OCI-LY3 (cell line): Measurements from ENCODE around the gene TAF1A.

Source experiments
- H2AFZ ChIP-seq: fragments of 200-600, 300-600 bp; shearing (Covaris generic); 2 replicates; pipeline ENCODE4 v1.6.0; 2014; ENCODE audit warnings: antibody characterized with exemption, low read depth, low read length
- H3K27ac ChIP-seq: fragments of 200-600, 300-600 bp; sonication (generic); 2 replicates; pipeline ENCODE4 v1.5.1; 2014; ENCODE audit warnings: mild to moderate bottlenecking, low read length, moderate library complexity, mixed read lengths
- H3K27me3 ChIP-seq: fragments of 200-600, 300-600 bp; sonication (generic); 2 replicates; pipeline ENCODE4 v1.6.1; 2014; ENCODE audit warnings: low read depth, low read length, mixed read lengths
- H3K36me3 ChIP-seq: fragments of 200-600, 300-600 bp; sonication (generic); replicated peaks from 2 replicates; pipeline ENCODE3; 2014; ENCODE audit warnings: low read depth, low read length, mixed read lengths
- H3K4me1 ChIP-seq: fragments of 300-600, 200-600 bp; sonication (generic); 2 replicates; pipeline ENCODE4 v1.6.1; 2014; ENCODE audit warnings: low read length, mixed read lengths
- H3K4me2 ChIP-seq: fragments of 200-600, 300-600 bp; sonication (generic); 2 replicates; pipeline ENCODE4 v1.6.1; 2014; ENCODE audit warnings: low read length, mixed read lengths
- H3K4me3 ChIP-seq: fragments of 300-600, 200-600 bp; sonication (generic); 2 replicates; pipeline ENCODE4 v1.5.1; 2014; ENCODE audit warnings: antibody characterized with exemption, mild to moderate bottlenecking, low read length, moderate library complexity
- H3K79me2 ChIP-seq: fragments of 300-600, 200-600 bp; shearing (Covaris generic); 2 replicates; pipeline ENCODE4 v1.6.1; 2014; ENCODE audit warnings: mild to moderate bottlenecking, low read length, mixed read lengths
- H3K9ac ChIP-seq: fragments of 300-600, 200-600 bp; shearing (Covaris generic); 2 replicates; pipeline ENCODE4 v1.6.0; 2014; ENCODE audit warnings: mild to moderate bottlenecking, low read length, moderate library complexity
- H3K9me3 ChIP-seq: fragments of 200-600, 300-600 bp; shearing (Covaris generic); 2 replicates; pipeline ENCODE4 v1.6.1; 2014; ENCODE audit warnings: low read length, mixed read lengths; ENCODE audit not compliant: insufficient read depth
- H4K20me1 ChIP-seq: fragments of 200-600, 300-600 bp; sonication (generic); 2 replicates; pipeline ENCODE4 v1.6.1; 2016; ENCODE audit warnings: low read length, mixed read lengths; ENCODE audit not compliant: insufficient read depth
- EZH2phosphoT487 ChIP-seq: fragments of 200-600 bp; shearing (Covaris generic); IDR thresholded peaks from 2 replicates; pipeline ENCODE4 v1.6.1; 2018; ENCODE audit warnings: antibody characterized with exemption, mixed run types, low read depth
- TF ChIP-seq, protein P1 (sequence below): fragments of 200-600, 300-600 bp; sonication (generic); IDR thresholded peaks from 2 replicates; pipeline ENCODE4 v1.5.1; 2014; ENCODE audit warnings: antibody characterized with exemption, low read length, low read depth

Gene TAF1A

DNA sequence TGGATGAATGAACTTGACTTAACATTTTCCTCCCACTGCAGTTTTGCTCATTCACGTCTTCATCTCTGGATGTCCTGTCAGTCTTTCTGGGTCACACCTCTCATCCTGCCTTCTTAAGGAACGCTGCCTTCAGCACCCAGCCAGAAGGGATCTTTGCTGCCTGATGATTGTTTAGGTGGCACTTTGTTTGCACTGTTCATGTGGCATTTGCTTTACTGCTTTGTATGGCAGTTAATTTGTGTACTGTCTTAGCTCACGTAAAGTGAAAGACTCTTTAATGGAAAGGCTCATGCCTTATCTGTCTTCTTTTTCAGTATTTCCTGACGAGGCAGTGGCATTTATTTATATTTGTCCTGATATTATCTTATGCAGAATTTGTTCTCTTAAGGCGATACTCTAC, 33.0 kb upstream of the TAF1A start:
- Histone ChIP-seq H2AFZ (no peak overlapping the region), H3K79me2 (peaks cover 25% of the 10 kb centered on the region), H3K9ac (no peak overlapping the region), H3K4me2 (no peak overlapping the region), H3K9me3 (no peaks in the 10 kb centered on the region), H3K4me3 (no peak overlapping the region), H3K27me3 (no peaks in the 10 kb centered on the region), H3K4me1 (peaks cover 24% of the 10 kb centered on the region), H3K36me3 (peaks cover 29% of the 10 kb centered on the region), H3K27ac (no peak overlapping the region), H4K20me1 (peaks cover 5% of the 10 kb centered on the region; the same call in 1 of the 2 replicates)
- TF ChIP-seq, protein P1, sequence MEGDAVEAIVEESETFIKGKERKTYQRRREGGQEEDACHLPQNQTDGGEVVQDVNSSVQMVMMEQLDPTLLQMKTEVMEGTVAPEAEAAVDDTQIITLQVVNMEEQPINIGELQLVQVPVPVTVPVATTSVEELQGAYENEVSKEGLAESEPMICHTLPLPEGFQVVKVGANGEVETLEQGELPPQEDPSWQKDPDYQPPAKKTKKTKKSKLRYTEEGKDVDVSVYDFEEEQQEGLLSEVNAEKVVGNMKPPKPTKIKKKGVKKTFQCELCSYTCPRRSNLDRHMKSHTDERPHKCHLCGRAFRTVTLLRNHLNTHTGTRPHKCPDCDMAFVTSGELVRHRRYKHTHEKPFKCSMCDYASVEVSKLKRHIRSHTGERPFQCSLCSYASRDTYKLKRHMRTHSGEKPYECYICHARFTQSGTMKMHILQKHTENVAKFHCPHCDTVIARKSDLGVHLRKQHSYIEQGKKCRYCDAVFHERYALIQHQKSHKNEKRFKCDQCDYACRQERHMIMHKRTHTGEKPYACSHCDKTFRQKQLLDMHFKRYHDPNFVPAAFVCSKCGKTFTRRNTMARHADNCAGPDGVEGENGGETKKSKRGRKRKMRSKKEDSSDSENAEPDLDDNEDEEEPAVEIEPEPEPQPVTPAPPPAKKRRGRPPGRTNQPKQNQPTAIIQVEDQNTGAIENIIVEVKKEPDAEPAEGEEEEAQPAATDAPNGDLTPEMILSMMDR, result no peak
- TF ChIP-seq EZH2phosphoT487, result no peak

DNA sequence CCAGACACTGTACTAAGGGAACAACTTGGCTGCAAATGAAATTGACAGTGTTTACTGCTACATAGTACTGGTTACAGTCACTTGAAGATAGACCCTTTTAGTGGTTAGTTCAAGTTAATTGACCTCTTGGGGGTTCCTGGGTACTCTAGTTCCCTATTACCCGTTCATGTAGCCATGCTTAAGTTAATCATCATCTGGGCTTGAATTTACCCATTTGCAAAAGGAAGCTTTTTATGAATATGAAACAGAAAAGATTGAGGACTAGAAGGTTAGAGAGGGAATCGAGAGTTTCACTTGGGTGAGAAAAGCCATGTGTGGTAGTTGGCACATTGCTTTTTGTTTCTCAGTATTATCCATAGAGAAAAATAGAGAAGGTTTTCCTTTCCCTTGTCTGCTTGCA, 30.8 kb upstream of the TAF1A start:
- no peaks in the 10 kb centered on the region for H3K27me3 ChIP-seq
- no peak overlapping the region for H3K27ac ChIP-seq
- peak overlapping the region; percentile 5; the same call in 1 of the 2 replicates for H3K4me2 ChIP-seq
- H3K9ac ChIP-seq, result no peak overlapping the region
- H3K36me3 ChIP-seq, result peaks cover 18% of the 10 kb centered on the region
- H4K20me1 ChIP-seq, result peaks cover 5% of the 10 kb centered on the region; the same call in 1 of the 2 replicates
- H3K79me2 ChIP-seq, result peaks cover 25% of the 10 kb centered on the region
- H3K9me3 ChIP-seq, result no peaks in the 10 kb centered on the region
- peaks cover 32% of the 10 kb centered on the region for H3K4me1 ChIP-seq
- H3K4me3 ChIP-seq, result no peak overlapping the region
- H2AFZ ChIP-seq, result no peak overlapping the region
- no peak for TF ChIP-seq EZH2phosphoT487
- TF ChIP-seq, protein P1, result no peak

DNA sequence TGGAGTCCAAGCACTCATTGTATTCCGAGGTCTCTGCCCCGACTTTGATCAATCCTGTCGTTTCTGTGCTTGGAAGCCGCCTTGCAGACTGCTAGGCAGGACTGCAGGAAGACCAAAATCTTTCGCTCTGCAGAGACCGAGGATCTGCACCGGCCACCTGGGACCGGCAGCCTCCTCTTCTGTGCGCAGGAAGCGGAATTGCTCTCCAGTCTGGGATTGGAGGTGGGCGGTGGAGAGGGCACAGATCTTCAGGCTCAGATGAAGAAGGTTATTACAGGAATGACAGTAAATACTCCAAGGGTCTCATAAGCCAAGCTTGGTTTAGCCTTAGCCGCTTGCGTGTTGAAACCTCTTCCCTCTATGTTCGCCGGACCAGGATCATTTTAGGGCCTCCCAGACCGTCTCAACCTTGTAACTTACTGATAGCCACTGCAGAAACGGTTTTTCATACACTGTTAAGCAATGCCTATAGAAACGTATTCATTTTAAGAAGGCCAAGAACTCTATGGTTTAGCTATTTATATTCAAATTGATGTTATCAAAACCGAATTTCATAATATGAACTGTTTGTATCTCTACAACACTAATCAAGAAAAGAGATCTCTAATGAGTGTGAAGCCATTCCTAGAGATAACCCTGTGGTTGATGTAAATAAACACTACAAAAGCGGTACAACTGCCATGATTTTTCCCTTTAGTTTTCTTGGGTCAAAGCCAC, 29.3 kb upstream of the TAF1A start:
- H3K4me3 ChIP-seq, result peak overlapping the region; percentile 94
- H3K4me2 ChIP-seq, result peak overlapping the region; percentile 85
- peak overlapping the region; percentile 86 for H3K9ac ChIP-seq
- H4K20me1 ChIP-seq, result peaks cover 5% of the 10 kb centered on the region; the same call in 1 of the 2 replicates
- H3K27me3 ChIP-seq, result no peaks in the 10 kb centered on the region
- H3K36me3 ChIP-seq, result peaks cover 17% of the 10 kb centered on the region
- peaks cover 32% of the 10 kb centered on the region for H3K4me1 ChIP-seq
- H3K9me3 ChIP-seq, result no peaks in the 10 kb centered on the region
- TF ChIP-seq EZH2phosphoT487, result no peak
- TF ChIP-seq, protein P1, result no peak
- no peak overlapping the region for H2AFZ ChIP-seq
- H3K27ac ChIP-seq, result no peak overlapping the region
- H3K79me2 ChIP-seq, result peaks cover 25% of the 10 kb centered on the region

DNA sequence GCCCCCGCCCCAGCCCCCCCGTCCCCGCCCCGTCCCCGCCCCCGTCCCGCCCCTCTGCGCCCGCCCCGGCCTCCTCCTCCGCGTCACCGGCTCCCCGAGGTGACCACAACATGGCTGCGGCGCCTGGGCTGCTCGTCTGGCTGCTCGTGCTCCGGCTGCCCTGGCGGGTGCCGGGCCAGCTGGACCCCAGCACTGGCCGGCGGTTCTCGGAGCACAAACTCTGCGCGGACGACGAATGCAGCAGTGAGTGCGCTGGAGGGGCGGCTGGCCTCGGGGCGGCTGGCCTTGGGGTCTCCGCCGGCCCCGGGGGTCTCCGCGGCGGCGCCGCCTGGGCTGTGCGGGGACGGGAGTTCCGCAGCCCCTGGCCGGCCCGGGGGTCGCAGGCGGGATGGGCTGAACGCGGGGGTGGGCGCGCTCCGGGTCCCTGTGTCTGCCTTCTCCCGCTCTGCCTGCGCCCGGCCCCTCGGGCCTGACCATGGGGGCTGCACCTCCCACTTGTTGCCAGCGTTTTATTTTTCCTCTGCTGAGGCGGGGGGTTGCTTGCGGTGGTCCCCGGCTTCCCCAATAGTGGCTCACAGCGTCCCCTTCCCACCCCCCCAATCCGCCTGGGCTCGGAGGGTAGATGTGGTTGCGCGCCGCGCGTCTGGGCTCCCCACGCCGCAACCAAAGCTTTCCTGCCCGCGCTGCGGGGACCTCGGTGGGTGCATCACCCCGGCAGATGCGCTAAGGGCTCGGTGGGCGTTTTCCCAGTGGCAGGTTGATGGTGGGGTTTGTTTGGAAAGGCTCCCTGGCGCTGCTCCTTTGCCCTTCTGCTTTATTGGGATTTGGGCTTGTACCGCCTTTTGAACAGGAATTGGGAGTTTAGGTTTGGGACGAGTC, 28.5 kb upstream of the TAF1A start, which contains the start of gene MIA3:
MIA3 (plus strand) TSS at position 97 of the 879 bp plus-strand sequence; CDS start at position 111, 14 bp downstream.
- Histone ChIP-seq H3K27me3 (no peaks in the 10 kb centered on the region), H3K4me3 (peak within 1 kb of the TSS; percentile 94), H3K79me2 (peaks cover 25% of the 10 kb centered on the region), H3K36me3 (peaks cover 15% of the 10 kb centered on the region), H2AFZ (peak within 1 kb of the TSS; percentile 88), H3K9ac (peak within 1 kb of the TSS; percentile 91), H4K20me1 (peaks cover 5% of the 10 kb centered on the region; the same call in 1 of the 2 replicates), H3K9me3 (no peaks in the 10 kb centered on the region), H3K4me1 (peaks cover 32% of the 10 kb centered on the region), H3K27ac (peak within 1 kb of the TSS; percentile 45), H3K4me2 (peak within 1 kb of the TSS; percentile 93)
- TF ChIP-seq, protein P1, result no peak
- no peak for TF ChIP-seq EZH2phosphoT487
